ENCODE measurements around the gene CLCA4.

The CLCA4 gene

GRCh38 chr1:86546787-86547221 lies at the start of gene CLCA4:
CLCA4 (plus strand) TSS chr1:86547078; CDS start chr1:86547120, 42 bp downstream.
- DNase-seq, result no peak

GRCh38 chr1:86498281-86498680 lies 48.6 kb upstream of the CLCA4 start:
- no peak for DNase-seq

- no peak for DNase-seq
Observed at GRCh38 chr1:86499987-86500593, 46.8 kb upstream of the CLCA4 start.

- DNase-seq, result no peak
Observed at GRCh38 chr1:86500714-86501113, 46.2 kb upstream of the CLCA4 start.

GRCh38 chr1:86502125-86502646 lies 44.7 kb upstream of the CLCA4 start:
- DNase-seq, result peak; percentile 49

- DNase-seq, result peak; percentile 15
Observed at GRCh38 chr1:86502721-86503405, 44.0 kb upstream of the CLCA4 start.

GRCh38 chr1:86503406-86504136 lies 43.3 kb upstream of the CLCA4 start:
- peak; percentile 48 for DNase-seq

GRCh38 chr1:86504137-86504479 lies 42.8 kb upstream of the CLCA4 start:
- peak; percentile 13 for DNase-seq

GRCh38 chr1:86504895-86505563 lies 41.8 kb upstream of the CLCA4 start:
- DNase-seq, result no peak

- no peak for DNase-seq
Observed at GRCh38 chr1:86505564-86505902, 41.3 kb upstream of the CLCA4 start.

- DNase-seq, result peak; percentile 51
Observed at GRCh38 chr1:86507935-86508582, 38.8 kb upstream of the CLCA4 start.

GRCh38 chr1:86508583-86508969 lies 38.3 kb upstream of the CLCA4 start:
- no peak for DNase-seq

- DNase-seq, result no peak
Observed at GRCh38 chr1:86515597-86515996, 31.3 kb upstream of the CLCA4 start.

- no peak for DNase-seq
Observed at GRCh38 chr1:86516335-86516734, 30.5 kb upstream of the CLCA4 start.

GRCh38 chr1:86517336-86517735 lies 29.5 kb upstream of the CLCA4 start:
- DNase-seq, result no peak

- no peak for DNase-seq
Observed at GRCh38 chr1:86520789-86521521, 25.9 kb upstream of the CLCA4 start.

GRCh38 chr1:86521522-86521891 lies 25.4 kb upstream of the CLCA4 start:
- no peak for DNase-seq

GRCh38 chr1:86522240-86522639 lies 24.6 kb upstream of the CLCA4 start:
- DNase-seq, result no peak

- no peak for DNase-seq
Observed at GRCh38 chr1:86523670-86524354, 23.1 kb upstream of the CLCA4 start.

- DNase-seq, result no peak
Observed at GRCh38 chr1:86527306-86527705, 19.6 kb upstream of the CLCA4 start.

GRCh38 chr1:86530211-86530845 lies 16.6 kb upstream of the CLCA4 start:
- no peak for DNase-seq

All from retina (tissue), 1 donor.